HEK293 (cell line): Measurements from ENCODE around the gene SNAP23.

Source experiments
- CTCF ChIA-PET: fragments of 350-600 bp; formaldehyde crosslinking; extraction: SDS; loops from one replicate; lab custom pipeline; 2021; ENCODE audit warnings: antibody characterized with exemption; lab: Yijun Ruan, JAX
- POLR2A ChIA-PET: fragments of 300-600 bp; formaldehyde crosslinking; extraction: SDS; loops from one replicate; lab custom pipeline; 2020; ENCODE audit warnings: antibody characterized with exemption, inconsistent platforms; lab: Yijun Ruan, JAX
- H3K27ac ChIP-seq: fragments of 200-500 bp; sonication (Bioruptor generic); 2 replicates; pipeline ENCODE4 v1.5.1; 2014; ENCODE audit warnings: low read depth, low read length, control low read depth, inconsistent platforms; ENCODE audit errors: extremely low read depth
- H3K36me3 ChIP-seq, 2 experiments: fragments of 200-500 bp in 1 of 2; sonication (Bioruptor generic) in 1 of 2; 1 replicate in 1 of 2; 2 replicates in 1 of 2; pipeline ENCODE4 v1.5.1; 2014 to 2017; ENCODE audit warnings: inconsistent platforms in 2 of 2, low read length in 2 of 2; ENCODE audit not compliant: control insufficient read depth in 2 of 2, insufficient read depth in 1 of 2
- H3K4me1 ChIP-seq: fragments of 200-500 bp; sonication (Bioruptor generic); 2 replicates; pipeline ENCODE4 v1.5.1; 2014; ENCODE audit warnings: mild to moderate bottlenecking, low read length, inconsistent platforms; ENCODE audit not compliant: control insufficient read depth, insufficient read depth
- H3K4me3 ChIP-seq: 2 replicates; pipeline ENCODE4 v1.5.1; 2011; ENCODE audit warnings: low read depth, mild to moderate bottlenecking, control low read depth, low read length, moderate library complexity
- H3K9me3 ChIP-seq: fragments of 200-500 bp; sonication (Bioruptor generic); 2 replicates; pipeline ENCODE4 v1.5.1; 2014; ENCODE audit warnings: low read depth, low read length, inconsistent platforms; ENCODE audit not compliant: control insufficient read depth, insufficient read depth
- ELK4 ChIP-seq: IDR thresholded peaks from 2 replicates; pipeline ENCODE4 v1.6.1; 2011; ENCODE audit warnings: mild to moderate bottlenecking, low read depth, low read length, borderline replicate concordance
- HOXC10 ChIP-seq: sonication (generic); formaldehyde crosslinking; IDR thresholded peaks from 2 replicates; pipeline ENCODE4 v1.8.1; 2023; ENCODE audit warnings: mild to moderate bottlenecking, missing genetic modification reagents
- TSHZ1 ChIP-seq: fragments of 450-650 bp; formaldehyde crosslinking; IDR thresholded peaks from 2 replicates; pipeline ENCODE4 v1.5.1; 2016; ENCODE audit warnings: missing biosample characterization, missing genetic modification characterization, borderline replicate concordance
- ZFP69B ChIP-seq: fragments of 450-650 bp; formaldehyde crosslinking; IDR thresholded peaks from 2 replicates; pipeline ENCODE4 v1.5.1; 2016; ENCODE audit warnings: missing biosample characterization, missing genetic modification characterization
- ZNF248 ChIP-seq: fragments of 450-650 bp; formaldehyde crosslinking; IDR thresholded peaks from 2 replicates; pipeline ENCODE4 v1.5.1; 2017; ENCODE audit warnings: missing biosample characterization, missing genetic modification characterization
- ZNF544 ChIP-seq: fragments of 450-650 bp; formaldehyde crosslinking; IDR thresholded peaks from 2 replicates; pipeline ENCODE4 v1.5.0; 2017; ENCODE audit warnings: missing biosample characterization, missing genetic modification characterization
- ZNF558 ChIP-seq: fragments of 450-650 bp; formaldehyde crosslinking; IDR thresholded peaks from 2 replicates; pipeline ENCODE4 v1.5.1; 2016; ENCODE audit warnings: missing biosample characterization, missing genetic modification characterization
- ZNF596 ChIP-seq: fragments of 450-650 bp; IDR thresholded peaks from 2 replicates; pipeline ENCODE4 v1.5.0; 2018; ENCODE audit warnings: missing biosample characterization, mild to moderate bottlenecking, missing genetic modification characterization, moderate library complexity
- ZNF660 ChIP-seq: fragments of 450-650 bp; IDR thresholded peaks from 2 replicates; pipeline ENCODE4 v1.5.1; 2018; ENCODE audit warnings: missing biosample characterization, mild to moderate bottlenecking, missing genetic modification characterization
- ZNF704 ChIP-seq: fragments of 450-650 bp; formaldehyde crosslinking; IDR thresholded peaks from 2 replicates; pipeline ENCODE4 v1.5.1; 2016; ENCODE audit warnings: missing biosample characterization, missing genetic modification characterization
- ZSCAN5A ChIP-seq: fragments of 450-650 bp; formaldehyde crosslinking; IDR thresholded peaks from 2 replicates; pipeline ENCODE4 v1.5.1; 2016; ENCODE audit warnings: missing biosample characterization, missing genetic modification characterization
- TF ChIP-seq, protein P1 (sequence below): fragments of 450-650 bp; formaldehyde crosslinking; IDR thresholded peaks from 2 replicates; pipeline ENCODE4 v1.5.1; 2016; ENCODE audit warnings: missing biosample characterization, missing genetic modification characterization
- TF ChIP-seq, protein P2 (sequence below): fragments of 450-650 bp; formaldehyde crosslinking; conservative IDR thresholded peaks from 2 replicates; pipeline ENCODE4 v1.5.1; 2016; ENCODE audit warnings: low read depth, missing biosample characterization, missing genetic modification characterization
- TF ChIP-seq, protein P3 (sequence below): fragments of 450-650 bp; IDR thresholded peaks from 2 replicates; pipeline ENCODE4 v1.5.1; 2018; ENCODE audit warnings: missing biosample characterization, mild to moderate bottlenecking, missing genetic modification characterization

SNAP23 gene

DNA sequence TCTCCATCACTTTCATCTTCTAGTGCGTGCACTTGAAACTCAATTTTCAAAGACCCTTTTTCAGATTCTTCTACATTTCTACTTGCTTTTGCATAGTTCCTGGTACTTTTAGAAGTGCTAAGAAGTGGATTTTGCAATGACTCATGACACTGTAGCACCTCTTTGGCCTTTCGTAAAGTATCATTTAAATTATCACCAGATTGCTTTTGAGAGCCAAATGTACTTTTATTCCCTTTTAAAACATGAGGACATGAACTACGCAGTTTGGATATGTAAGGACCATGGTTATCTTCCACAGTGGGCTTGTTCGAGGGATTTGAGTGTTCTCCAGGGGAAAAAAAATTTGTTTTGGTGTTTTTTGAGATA is 45.0 kb upstream of the SNAP23 start:
- H3K4me1 ChIP-seq, result no peaks in the 10 kb centered on the region
- H3K4me3 ChIP-seq, result no peak overlapping the region
- POLR2A ChIA-PET, result no interaction called here
- no peak overlapping the region for H3K27ac ChIP-seq
- no peaks in the 10 kb centered on the region for H3K9me3 ChIP-seq
- TF ChIP-seq ZNF558 (tag by site-specific recombination), result no peak
- TF ChIP-seq, all 188 proteins: peak for 0
- CTCF ChIA-PET, result no interaction called here
- peaks cover 7 to 56% of the 10 kb centered on the region in 2 experiments; a peak in 2 of 3 replicates for H3K36me3 ChIP-seq

DNA sequence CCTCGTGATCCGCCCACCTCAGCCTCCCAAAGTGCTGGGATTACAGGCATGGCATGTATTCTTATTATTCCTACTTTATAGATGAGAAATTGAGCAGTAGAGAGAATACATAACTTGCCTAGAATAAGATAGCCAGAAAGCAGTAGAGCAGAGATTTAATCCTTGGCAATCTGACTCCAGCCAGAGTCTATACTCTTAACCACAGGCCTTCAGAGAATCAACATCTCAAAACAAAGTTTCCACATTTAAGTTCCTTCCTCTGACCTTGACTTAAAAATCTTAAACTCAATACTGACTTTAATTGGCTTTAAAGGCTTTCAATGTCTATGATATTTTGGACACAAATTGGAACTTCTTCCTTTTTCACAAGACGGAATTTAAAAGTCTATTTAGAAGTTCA is 41.6 kb upstream of the SNAP23 start:
- CTCF ChIA-PET, result no interaction called here
- Histone ChIP-seq H3K4me3 (no peak overlapping the region), H3K27ac (no peak overlapping the region), H3K4me1 (no peaks in the 10 kb centered on the region), H3K9me3 (no peaks in the 10 kb centered on the region), H3K36me3 (peaks cover 7 to 26% of the 10 kb centered on the region in 2 experiments; a peak in 2 of 3 replicates)
- POLR2A ChIA-PET, result no interaction called here
- TF ChIP-seq, protein P1, sequence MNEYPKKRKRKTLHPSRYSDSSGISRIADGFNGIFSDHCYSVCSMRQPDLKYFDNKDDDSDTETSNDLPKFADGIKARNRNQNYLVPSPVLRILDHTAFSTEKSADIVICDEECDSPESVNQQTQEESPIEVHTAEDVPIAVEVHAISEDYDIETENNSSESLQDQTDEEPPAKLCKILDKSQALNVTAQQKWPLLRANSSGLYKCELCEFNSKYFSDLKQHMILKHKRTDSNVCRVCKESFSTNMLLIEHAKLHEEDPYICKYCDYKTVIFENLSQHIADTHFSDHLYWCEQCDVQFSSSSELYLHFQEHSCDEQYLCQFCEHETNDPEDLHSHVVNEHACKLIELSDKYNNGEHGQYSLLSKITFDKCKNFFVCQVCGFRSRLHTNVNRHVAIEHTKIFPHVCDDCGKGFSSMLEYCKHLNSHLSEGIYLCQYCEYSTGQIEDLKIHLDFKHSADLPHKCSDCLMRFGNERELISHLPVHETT, result no peak
- TF ChIP-seq ZNF248 (tag by site-specific recombination) (no peak), ZNF704 (no peak), ELK4 (no peak), TSHZ1 (tag by site-specific recombination) (no peak), ZNF660 (tag by site-specific recombination) (no peak), HOXC10 (CRISPR knock-in tag) (no peak), ZFP69B (tag by site-specific recombination) (no peak), ZSCAN5A (no peak), ZNF596 (no peak), ZNF544 (no peak)
- TF ChIP-seq, protein P2, sequence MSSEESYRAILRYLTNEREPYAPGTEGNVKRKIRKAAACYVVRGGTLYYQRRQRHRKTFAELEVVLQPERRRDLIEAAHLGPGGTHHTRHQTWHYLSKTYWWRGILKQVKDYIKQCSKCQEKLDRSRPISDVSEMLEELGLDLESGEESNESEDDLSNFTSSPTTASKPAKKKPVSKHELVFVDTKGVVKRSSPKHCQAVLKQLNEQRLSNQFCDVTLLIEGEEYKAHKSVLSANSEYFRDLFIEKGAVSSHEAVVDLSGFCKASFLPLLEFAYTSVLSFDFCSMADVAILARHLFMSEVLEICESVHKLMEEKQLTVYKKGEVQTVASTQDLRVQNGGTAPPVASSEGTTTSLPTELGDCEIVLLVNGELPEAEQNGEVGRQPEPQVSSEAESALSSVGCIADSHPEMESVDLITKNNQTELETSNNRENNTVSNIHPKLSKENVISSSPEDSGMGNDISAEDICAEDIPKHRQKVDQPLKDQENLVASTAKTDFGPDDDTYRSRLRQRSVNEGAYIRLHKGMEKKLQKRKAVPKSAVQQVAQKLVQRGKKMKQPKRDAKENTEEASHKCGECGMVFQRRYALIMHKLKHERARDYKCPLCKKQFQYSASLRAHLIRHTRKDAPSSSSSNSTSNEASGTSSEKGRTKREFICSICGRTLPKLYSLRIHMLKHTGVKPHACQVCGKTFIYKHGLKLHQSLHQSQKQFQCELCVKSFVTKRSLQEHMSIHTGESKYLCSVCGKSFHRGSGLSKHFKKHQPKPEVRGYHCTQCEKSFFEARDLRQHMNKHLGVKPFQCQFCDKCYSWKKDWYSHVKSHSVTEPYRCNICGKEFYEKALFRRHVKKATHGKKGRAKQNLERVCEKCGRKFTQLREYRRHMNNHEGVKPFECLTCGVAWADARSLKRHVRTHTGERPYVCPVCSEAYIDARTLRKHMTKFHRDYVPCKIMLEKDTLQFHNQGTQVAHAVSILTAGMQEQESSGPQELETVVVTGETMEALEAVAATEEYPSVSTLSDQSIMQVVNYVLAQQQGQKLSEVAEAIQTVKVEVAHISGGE (tag by site-specific recombination), result no peak
- TF ChIP-seq, protein P3, sequence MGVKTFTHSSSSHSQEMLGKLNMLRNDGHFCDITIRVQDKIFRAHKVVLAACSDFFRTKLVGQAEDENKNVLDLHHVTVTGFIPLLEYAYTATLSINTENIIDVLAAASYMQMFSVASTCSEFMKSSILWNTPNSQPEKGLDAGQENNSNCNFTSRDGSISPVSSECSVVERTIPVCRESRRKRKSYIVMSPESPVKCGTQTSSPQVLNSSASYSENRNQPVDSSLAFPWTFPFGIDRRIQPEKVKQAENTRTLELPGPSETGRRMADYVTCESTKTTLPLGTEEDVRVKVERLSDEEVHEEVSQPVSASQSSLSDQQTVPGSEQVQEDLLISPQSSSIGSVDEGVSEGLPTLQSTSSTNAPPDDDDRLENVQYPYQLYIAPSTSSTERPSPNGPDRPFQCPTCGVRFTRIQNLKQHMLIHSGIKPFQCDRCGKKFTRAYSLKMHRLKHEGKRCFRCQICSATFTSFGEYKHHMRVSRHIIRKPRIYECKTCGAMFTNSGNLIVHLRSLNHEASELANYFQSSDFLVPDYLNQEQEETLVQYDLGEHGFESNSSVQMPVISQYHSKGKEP (tag by site-specific recombination), result no peak
